ENCODE measurements around the gene LRRC14B.
"Not testable (repeated sequence)": the region's sequence is repeated elsewhere in the genome, so short reads cannot be mapped to it uniquely, and the experiment has no call there.

Gene LRRC14B

GRCh38 chr5:241045-241669 is 49.9 kb downstream of the LRRC14B start:
- not testable (repeated sequence) for DNase-seq (ENCODE audit: low spot score)

DNA sequence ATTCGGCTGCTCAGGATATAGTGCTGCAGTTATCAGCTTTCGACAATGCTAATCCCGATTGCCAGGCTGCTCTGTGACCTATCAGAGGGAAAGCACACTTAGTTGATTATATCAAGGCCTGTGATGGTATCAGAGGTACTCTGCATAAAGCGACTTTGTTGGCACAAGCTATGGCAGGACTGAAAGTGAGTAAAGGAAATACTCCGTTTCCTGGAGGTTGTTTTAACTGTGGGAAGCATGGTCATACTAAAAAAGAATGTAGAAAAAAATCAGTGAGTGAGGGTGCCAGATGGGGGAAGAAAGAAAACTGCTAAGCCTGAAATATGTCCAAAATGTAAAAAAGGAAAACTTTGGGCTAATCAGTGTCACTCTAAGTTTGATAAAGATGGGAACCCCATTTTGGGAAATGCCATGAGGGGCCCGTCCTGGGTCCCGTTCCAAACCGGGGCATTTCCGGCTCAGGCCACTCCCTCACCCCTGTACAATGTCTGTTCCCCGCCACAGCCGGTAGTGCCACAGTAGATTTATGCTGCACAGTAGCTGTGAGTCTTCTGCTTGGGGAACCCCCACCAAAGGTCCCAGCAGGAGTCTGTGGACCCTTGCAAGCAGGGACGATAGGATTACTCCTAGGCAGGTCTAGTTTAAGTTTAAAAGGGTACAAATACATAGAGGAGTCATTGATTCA is 52.5 kb downstream of the LRRC14B start:
- DNase-seq (ENCODE audit: low spot score): not testable (repeated sequence)

DNA sequence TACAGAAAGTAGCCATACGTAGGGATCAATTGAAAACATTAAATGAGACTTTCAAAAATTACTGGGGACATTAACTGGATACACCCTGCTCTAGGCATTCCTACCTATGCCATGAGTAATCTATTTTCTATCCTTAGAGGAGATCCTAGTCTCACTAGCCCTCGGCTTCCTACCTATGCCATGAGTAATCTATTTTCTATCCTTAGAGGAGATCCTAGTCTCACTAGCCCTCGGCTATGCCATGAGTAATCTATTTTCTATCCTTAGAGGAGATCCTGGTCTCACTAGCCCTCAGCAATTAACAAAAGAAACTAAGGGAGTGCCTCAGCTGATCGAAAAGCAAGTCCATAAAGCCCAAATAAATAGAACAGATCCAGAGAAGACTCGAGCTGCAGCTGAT is 54.4 kb downstream of the LRRC14B start:
- not testable (repeated sequence) for DNase-seq (ENCODE audit: low spot score)
